ENCODE results near the gene ADGRL3. TPM values are rescaled to one million over a fixed set of nuclear protein-coding genes. Genes with fewer than 3 reads are reported as not detected.
"Not testable (repeated sequence)": the region's sequence is repeated elsewhere in the genome, so short reads cannot be mapped to it uniquely, and the experiment has no call there.

The ADGRL3 gene
- total RNA-seq, 1 donor from 2014 or later = 55.9 TPM

- no peak for DNase-seq
Observed at GRCh38 chr4:61827907-61828391, 627.8 kb downstream of the ADGRL3 start.

GRCh38 chr4:61828960-61829359, 628.8 kb downstream of the ADGRL3 start:
- no peak for DNase-seq

- DNase-seq = no peak
Observed at GRCh38 chr4:61831987-61832386, 631.9 kb downstream of the ADGRL3 start.

GRCh38 chr4:61837395-61837794, 637.3 kb downstream of the ADGRL3 start:
- DNase-seq = no peak

- no peak for DNase-seq
Observed at GRCh38 chr4:61838072-61838471, 637.9 kb downstream of the ADGRL3 start.

GRCh38 chr4:61841714-61842113, 641.6 kb downstream of the ADGRL3 start:
- DNase-seq = no peak

GRCh38 chr4:61851126-61851525, 651.0 kb downstream of the ADGRL3 start:
- no peak for DNase-seq

GRCh38 chr4:61852105-61852504, 652.0 kb downstream of the ADGRL3 start:
- DNase-seq = not testable (repeated sequence)

- DNase-seq = no peak
Observed at GRCh38 chr4:61853041-61853440, 652.9 kb downstream of the ADGRL3 start.

- no peak for DNase-seq
Observed at GRCh38 chr4:61860376-61860775, 660.2 kb downstream of the ADGRL3 start.

GRCh38 chr4:61864286-61864685, 664.2 kb downstream of the ADGRL3 start:
- peak; percentile 39 for DNase-seq

- DNase-seq = no peak
Observed at GRCh38 chr4:61866378-61867030, 666.4 kb downstream of the ADGRL3 start.

GRCh38 chr4:61872983-61873382, 672.9 kb downstream of the ADGRL3 start:
- no peak for DNase-seq

- no peak for DNase-seq
Observed at GRCh38 chr4:61877266-61877665, 677.1 kb downstream of the ADGRL3 start.

- DNase-seq = no peak
Observed at GRCh38 chr4:61877893-61878292, 677.8 kb downstream of the ADGRL3 start.

- DNase-seq = no peak
Observed at GRCh38 chr4:61882381-61882780, 682.3 kb downstream of the ADGRL3 start.

- no peak for DNase-seq
Observed at GRCh38 chr4:61886131-61886530, 686.0 kb downstream of the ADGRL3 start.

GRCh38 chr4:61889117-61889516, 689.0 kb downstream of the ADGRL3 start:
- no peak for DNase-seq

GRCh38 chr4:61890321-61890720, 690.2 kb downstream of the ADGRL3 start:
- DNase-seq = no peak

- DNase-seq = no peak
Observed at GRCh38 chr4:61891953-61892352, 691.8 kb downstream of the ADGRL3 start.

GRCh38 chr4:61896634-61897033, 696.5 kb downstream of the ADGRL3 start:
- DNase-seq = no peak

GRCh38 chr4:61909031-61909430, 708.9 kb downstream of the ADGRL3 start:
- DNase-seq = no peak

GRCh38 chr4:61911313-61911756, 711.2 kb downstream of the ADGRL3 start:
- DNase-seq = no peak

GRCh38 chr4:61913619-61914018, 713.5 kb downstream of the ADGRL3 start:
- DNase-seq = no peak

- DNase-seq = no peak
Observed at GRCh38 chr4:61915501-61915900, 715.4 kb downstream of the ADGRL3 start.

Data from skin of body (tissue), 2 donors.